HG03175 (cell line): ENCODE results near the gene CCDC117.

Experiments used
- ATAC-seq: cut with Tn5 transposase; IDR thresholded peaks from one replicate; pipeline ENCODE4 v1.9.1; 2021; ENCODE audit warnings: mild to moderate bottlenecking, moderate library complexity; ENCODE audit not compliant: unreplicated experiment

CCDC117 gene

GRCh38 chr22:28826921-28827320 lies 54.4 kb downstream of the CCDC117 start:
- ATAC-seq: no peak

GRCh38 chr22:28829358-28830181 lies 57.1 kb downstream of the CCDC117 start:
- ATAC-seq: peak; percentile 51

GRCh38 chr22:28830441-28830840 lies 57.9 kb downstream of the CCDC117 start:
- ATAC-seq: no peak

GRCh38 chr22:28831140-28832072 lies 58.9 kb downstream of the CCDC117 start:
- no peak for ATAC-seq

- ATAC-seq: no peak
These were observed 60.2 kb downstream of the CCDC117 start for GRCh38 chr22:28832731-28833130.

- no peak for ATAC-seq
These were observed 60.9 kb downstream of the CCDC117 start for GRCh38 chr22:28833276-28833923.

GRCh38 chr22:28835630-28836189 lies 63.2 kb downstream of the CCDC117 start:
- no peak for ATAC-seq

- no peak for ATAC-seq
These were observed 65.1 kb downstream of the CCDC117 start for GRCh38 chr22:28837640-28838039.
